GM20000 (cell line): ENCODE results near the gene DDX55.

Source experiments
- DNase-seq: peaks from one replicate; pipeline ENCODE4 v3.0.0; 2012; ENCODE audit warnings: low spot score
- TF ChIP-seq, protein P1 (sequence below): IDR thresholded peaks from 2 replicates; pipeline ENCODE4 v1.5.1; 2012; ENCODE audit warnings: mild to moderate bottlenecking, control low read depth; ENCODE audit errors: extremely low read depth, missing control alignments

DDX55 gene

DNA sequence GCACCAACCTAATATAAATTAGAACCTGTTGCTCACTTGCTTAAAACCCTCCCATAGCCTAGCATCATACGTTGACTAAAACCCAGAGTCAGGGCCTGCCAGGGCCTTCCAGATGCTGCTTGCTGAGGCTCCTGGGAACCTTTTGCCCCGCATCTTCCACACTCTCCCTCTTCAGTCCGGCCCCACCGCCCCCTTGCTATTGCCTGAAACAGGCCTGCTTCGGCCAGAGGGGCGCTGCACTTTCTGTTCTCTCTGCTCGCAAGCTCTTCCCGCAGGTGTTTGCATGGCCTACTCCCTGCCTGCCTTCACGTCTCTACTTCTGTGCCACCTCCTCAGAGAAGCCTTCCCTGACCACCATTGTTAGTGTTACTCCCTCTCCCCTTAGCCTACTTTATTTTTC, 55.3 kb downstream of the DDX55 start:
- TF ChIP-seq, protein P1, sequence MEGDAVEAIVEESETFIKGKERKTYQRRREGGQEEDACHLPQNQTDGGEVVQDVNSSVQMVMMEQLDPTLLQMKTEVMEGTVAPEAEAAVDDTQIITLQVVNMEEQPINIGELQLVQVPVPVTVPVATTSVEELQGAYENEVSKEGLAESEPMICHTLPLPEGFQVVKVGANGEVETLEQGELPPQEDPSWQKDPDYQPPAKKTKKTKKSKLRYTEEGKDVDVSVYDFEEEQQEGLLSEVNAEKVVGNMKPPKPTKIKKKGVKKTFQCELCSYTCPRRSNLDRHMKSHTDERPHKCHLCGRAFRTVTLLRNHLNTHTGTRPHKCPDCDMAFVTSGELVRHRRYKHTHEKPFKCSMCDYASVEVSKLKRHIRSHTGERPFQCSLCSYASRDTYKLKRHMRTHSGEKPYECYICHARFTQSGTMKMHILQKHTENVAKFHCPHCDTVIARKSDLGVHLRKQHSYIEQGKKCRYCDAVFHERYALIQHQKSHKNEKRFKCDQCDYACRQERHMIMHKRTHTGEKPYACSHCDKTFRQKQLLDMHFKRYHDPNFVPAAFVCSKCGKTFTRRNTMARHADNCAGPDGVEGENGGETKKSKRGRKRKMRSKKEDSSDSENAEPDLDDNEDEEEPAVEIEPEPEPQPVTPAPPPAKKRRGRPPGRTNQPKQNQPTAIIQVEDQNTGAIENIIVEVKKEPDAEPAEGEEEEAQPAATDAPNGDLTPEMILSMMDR, result no peak
- DNase-seq, result no peak

DNA sequence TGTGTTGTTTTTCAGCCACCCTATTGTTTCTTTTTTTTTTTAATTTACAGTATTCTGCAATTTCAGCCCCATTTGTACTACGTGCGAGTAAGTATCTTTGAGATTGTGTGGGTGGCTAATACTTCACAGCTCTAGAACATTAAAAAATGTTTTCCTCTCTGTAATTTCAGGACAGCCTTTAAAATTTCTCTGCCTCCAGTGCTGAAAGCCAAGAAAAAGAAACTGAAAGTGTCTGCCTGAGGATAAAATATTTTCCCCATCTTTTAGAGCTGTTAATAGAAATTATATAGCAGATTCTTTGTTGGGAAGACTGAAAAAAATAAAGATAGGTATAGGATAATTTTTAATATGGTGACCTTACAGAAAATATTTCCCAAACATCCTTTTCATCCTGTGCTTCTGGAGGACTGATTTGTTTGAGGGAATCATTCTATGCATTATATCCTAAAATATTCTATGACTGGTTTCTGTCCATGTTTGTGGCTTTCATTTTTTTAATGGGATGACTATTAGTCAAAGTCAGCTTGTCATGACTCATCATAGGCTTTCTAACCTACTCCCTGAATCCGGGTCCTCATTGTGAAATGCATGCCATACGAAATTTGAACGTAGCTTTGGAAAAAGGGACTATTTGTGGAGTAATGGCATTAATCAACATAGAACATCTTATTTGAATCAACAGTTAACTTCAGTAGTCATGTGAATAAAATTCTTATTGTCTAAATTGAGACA, 58.3 kb downstream of the DDX55 start:
- TF ChIP-seq, protein P1, result no peak
- no peak for DNase-seq

DNA sequence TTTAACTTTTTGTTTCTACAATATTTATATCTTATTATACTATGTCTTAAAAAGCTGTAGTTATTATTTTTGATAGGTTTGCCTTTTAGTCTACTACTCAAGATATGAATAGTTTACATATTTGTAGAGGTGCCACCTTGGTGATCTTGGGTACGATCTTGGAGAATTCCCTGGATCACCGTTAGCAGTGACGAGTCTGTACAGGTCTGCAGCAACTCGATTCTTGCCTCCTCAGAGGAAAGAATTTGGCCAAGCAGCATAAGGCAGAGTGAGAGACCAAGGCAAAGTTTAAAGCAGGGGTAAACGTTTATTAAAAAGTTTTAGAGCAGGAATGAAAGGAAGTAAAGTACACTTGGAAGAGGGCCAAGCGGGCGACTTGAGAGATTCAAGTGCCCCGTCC, 65.9 kb downstream of the DDX55 start:
- no peak for DNase-seq
- TF ChIP-seq, protein P1, result no peak
